ENCODE results near the gene PRICKLE4. TPM values are rescaled to one million over a fixed set of nuclear protein-coding genes. Genes with fewer than 3 reads are reported as not detected.
A peak's percentile ranks its signal among the peaks of the same experiment; 100 is the strongest.

Gene PRICKLE4
- total and polyA plus RNA-seq, 2 of the 13 experiments (the other 11 are each of a cell fraction or from before 2014, with no cell fraction given): 0.92 to 1.2 TPM

DNA sequence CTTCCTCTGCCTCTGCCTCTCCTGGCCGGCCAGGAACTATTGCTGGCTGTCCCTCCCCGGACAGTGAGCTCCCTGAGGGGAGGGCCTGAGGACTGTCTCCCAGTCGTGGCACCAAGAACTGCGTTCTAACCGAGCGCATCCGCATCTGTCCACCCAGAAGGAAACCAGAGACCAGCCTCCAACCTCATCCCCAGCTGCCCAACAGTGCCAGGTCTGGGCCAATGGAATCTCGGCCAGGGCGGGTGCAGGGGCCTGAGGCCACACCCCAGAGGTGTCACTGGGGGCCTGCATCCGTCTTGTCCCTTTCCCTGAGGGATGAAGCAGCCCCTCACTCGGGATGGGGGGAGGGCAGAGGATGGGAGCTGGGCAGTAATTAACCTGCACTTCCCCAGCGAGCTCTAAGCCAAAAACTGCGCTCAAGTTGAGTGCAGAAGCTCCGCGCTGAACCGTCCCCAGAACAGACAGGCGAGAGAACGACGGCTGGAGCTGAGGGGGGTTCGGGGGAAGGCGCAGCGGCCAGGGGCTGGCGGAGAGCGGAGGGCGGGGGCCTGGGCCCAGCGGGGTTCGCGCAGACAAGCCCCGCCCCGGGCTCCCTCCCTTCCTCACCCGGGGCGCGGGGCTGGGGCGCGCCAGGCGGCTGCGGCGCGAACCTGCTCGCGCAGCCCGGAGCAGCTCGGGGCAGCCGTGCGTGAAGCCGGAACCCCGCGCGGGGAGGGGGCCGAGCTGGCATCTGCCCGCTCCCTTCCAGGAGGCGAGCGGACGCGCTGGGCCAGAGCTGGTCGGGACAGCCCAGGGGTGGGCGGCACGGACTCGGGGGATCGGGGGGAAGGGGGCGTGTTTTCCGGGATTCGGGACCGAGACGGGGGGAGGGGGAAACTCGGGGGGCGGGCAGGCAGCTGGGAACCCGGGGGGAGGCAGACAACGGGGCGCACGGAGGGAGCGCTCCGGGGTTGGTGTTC, 46.6 kb upstream of the PRICKLE4 start (continued):
- TF ChIP-seq GLMP (CRISPR knock-in tag; IDR thresholded peaks at IDR 0.05; ENCODE audit: borderline replicate concordance) (no peak), ARID3A (IDR thresholded peaks at IDR 0.05; ENCODE audit: low read depth, low read length) (no peak), ZSCAN30 (CRISPR knock-in tag; IDR thresholded peaks at IDR 0.05) (no peak), NFRKB (IDR thresholded peaks at IDR 0.05) (no peak), MBNL3 (CRISPR knock-in tag; conservative IDR thresholded peaks at IDR 0.05) (no peak), FOXM1 (CRISPR knock-in tag; IDR thresholded peaks at IDR 0.05) (no peak), DNMT1 (CRISPR knock-in tag; IDR thresholded peaks at IDR 0.05) (peak; percentile 64), NR3C1 (CRISPR knock-in tag; IDR thresholded peaks at IDR 0.05) (no peak), RFXANK (CRISPR knock-in tag; IDR thresholded peaks at IDR 0.05) (no peak), SIX4 (CRISPR knock-in tag; IDR thresholded peaks at IDR 0.05) (no peak), MAFK (conservative IDR thresholded peaks at IDR 0.05 in 1 of 2, IDR thresholded peaks at IDR 0.05 in 1 of 2; ENCODE audit: low read length in 2 of 2) (no peak), LBX2 (CRISPR knock-in tag; IDR thresholded peaks at IDR 0.05; ENCODE audit: borderline replicate concordance) (no peak), TEAD3 (CRISPR knock-in tag; optimal IDR thresholded peaks at IDR 0.05; ENCODE audit: borderline replicate concordance) (peak; percentile 24), CC2D1A (CRISPR knock-in tag; IDR thresholded peaks at IDR 0.05) (no peak), TBX3 (IDR thresholded peaks at IDR 0.05; ENCODE audit: borderline replicate concordance) (peak; percentile 54; the same call in 1 of the 2 replicates), ZNF263 (CRISPR knock-in tag; IDR thresholded peaks at IDR 0.05) (peak; percentile 44; the same call in 1 of the 2 replicates), NFE2L1 (CRISPR knock-in tag; IDR thresholded peaks at IDR 0.05; ENCODE audit: borderline replicate concordance) (no peak), REST (IDR thresholded peaks at IDR 0.05; ENCODE audit: borderline replicate concordance in 1 of 2, low read depth in 1 of 2, low read length in 2 of 2) (no peak), ZFP36L1 (CRISPR knock-in tag; IDR thresholded peaks at IDR 0.05) (no peak), SMYD3 (CRISPR knock-in tag; IDR thresholded peaks at IDR 0.05) (no peak), XBP1 (CRISPR knock-in tag; IDR thresholded peaks at IDR 0.05) (no peak), ARNTL (CRISPR knock-in tag; IDR thresholded peaks at IDR 0.05) (0 out of 2 replicates have a peak, but pooled peaks have one; percentile 10), CBX1 (IDR thresholded peaks at IDR 0.05; ENCODE audit: low read depth) (peak; percentile 25), TOPORS (CRISPR knock-in tag; IDR thresholded peaks at IDR 0.05) (no peak), ZKSCAN8 (CRISPR knock-in tag; IDR thresholded peaks at IDR 0.05; ENCODE audit: borderline replicate concordance) (no peak)

Measured in HepG2 (cell line).